HEK293 (cell line): ENCODE results near the gene DYNC1I1.

ENCODE experiments used
- BCL6B ChIP-seq: fragments of 450-650 bp; formaldehyde crosslinking; IDR thresholded peaks from 2 replicates; pipeline ENCODE4 v1.5.1; 2017; ENCODE audit warnings: missing biosample characterization, missing genetic modification characterization
- CTCF ChIP-seq: fragments of 450-650 bp; formaldehyde crosslinking; IDR thresholded peaks from 2 replicates; pipeline ENCODE4 v1.5.1; 2016; ENCODE audit warnings: missing biosample characterization, missing genetic modification characterization
- EGR2 ChIP-seq: fragments of 450-650 bp; formaldehyde crosslinking; IDR thresholded peaks from 2 replicates; pipeline ENCODE4 v1.5.1; 2016; ENCODE audit warnings: low read depth, missing biosample characterization, missing genetic modification characterization
- PRDM10 ChIP-seq: fragments of 450-650 bp; formaldehyde crosslinking; IDR thresholded peaks from 2 replicates; pipeline ENCODE4 v1.5.1; 2016; ENCODE audit warnings: missing biosample characterization, missing genetic modification characterization
- REST ChIP-seq: fragments of 450-650 bp; formaldehyde crosslinking; IDR thresholded peaks from 2 replicates; pipeline ENCODE4 v1.5.1; 2016; ENCODE audit warnings: missing biosample characterization, missing genetic modification characterization
- SP3 ChIP-seq: fragments of 450-650 bp; formaldehyde crosslinking; IDR thresholded peaks from 2 replicates; pipeline ENCODE4 v1.5.1; 2016; ENCODE audit warnings: missing biosample characterization, missing genetic modification characterization
- TCF7L2 ChIP-seq: IDR thresholded peaks from 2 replicates; pipeline ENCODE4 v1.6.1; 2011; ENCODE audit warnings: low read depth, mild to moderate bottlenecking, inconsistent platforms, low read length, moderate library complexity, borderline replicate concordance
- YY1 ChIP-seq: fragments of 450-650 bp; formaldehyde crosslinking; IDR thresholded peaks from 2 replicates; pipeline ENCODE4 v1.5.1; 2018; ENCODE audit warnings: missing biosample characterization, missing genetic modification characterization
- ZBTB7A ChIP-seq: fragments of 450-650 bp; formaldehyde crosslinking; IDR thresholded peaks from 2 replicates; pipeline ENCODE4 v1.5.1; 2016; ENCODE audit warnings: low read depth, missing biosample characterization, missing genetic modification characterization
- ZNF146 ChIP-seq: fragments of 450-650 bp; formaldehyde crosslinking; IDR thresholded peaks from 2 replicates; pipeline ENCODE4 v1.5.1; 2016; ENCODE audit warnings: missing biosample characterization, missing genetic modification characterization
- ZNF184 ChIP-seq: fragments of 450-650 bp; IDR thresholded peaks from 2 replicates; pipeline ENCODE4 v1.5.1; 2018; ENCODE audit warnings: missing biosample characterization, mild to moderate bottlenecking, missing genetic modification characterization
- ZNF223 ChIP-seq: fragments of 450-650 bp; formaldehyde crosslinking; IDR thresholded peaks from 2 replicates; pipeline ENCODE4 v1.5.1; 2016; ENCODE audit warnings: missing biosample characterization, missing genetic modification characterization
- ZNF518A ChIP-seq: fragments of 450-650 bp; formaldehyde crosslinking; conservative IDR thresholded peaks from 2 replicates; pipeline ENCODE4 v1.5.1; 2016; ENCODE audit warnings: low read depth, missing biosample characterization, missing genetic modification characterization
- ZNF624 ChIP-seq: fragments of 450-650 bp; formaldehyde crosslinking; IDR thresholded peaks from 2 replicates; pipeline ENCODE4 v1.5.1; 2017; ENCODE audit warnings: missing biosample characterization, missing genetic modification characterization

GRCh38 chr7:95980167-95980566, 207.8 kb downstream of the DYNC1I1 start:
- no peak for TF ChIP-seq ZBTB7A (tag by site-specific recombination)
- no peak for TF ChIP-seq ZNF624
- TF ChIP-seq PRDM10 (tag by site-specific recombination) = no peak
- TF ChIP-seq BCL6B (tag by site-specific recombination) = no peak
- TF ChIP-seq REST (tag by site-specific recombination) = no peak
- no peak for TF ChIP-seq SP3 (tag by site-specific recombination)
- TF ChIP-seq YY1 = no peak
- TF ChIP-seq TCF7L2 = no peak
- no peak for TF ChIP-seq ZNF146 (tag by site-specific recombination)
- TF ChIP-seq CTCF (tag by site-specific recombination) = no peak
- TF ChIP-seq ZNF518A = no peak
- no peak for TF ChIP-seq EGR2 (tag by site-specific recombination)
- TF ChIP-seq ZNF184 (tag by site-specific recombination) = no peak
- TF ChIP-seq ZNF223 = no peak
